ENCODE results near the gene PPFIA3. TPM values are rescaled to one million over a fixed set of nuclear protein-coding genes. Genes with fewer than 3 reads are reported as not detected.

PPFIA3 gene
- polyA plus RNA-seq, 1 of the 3 experiments (the other 2 are of a cell fraction), result 5.7 TPM

DNA sequence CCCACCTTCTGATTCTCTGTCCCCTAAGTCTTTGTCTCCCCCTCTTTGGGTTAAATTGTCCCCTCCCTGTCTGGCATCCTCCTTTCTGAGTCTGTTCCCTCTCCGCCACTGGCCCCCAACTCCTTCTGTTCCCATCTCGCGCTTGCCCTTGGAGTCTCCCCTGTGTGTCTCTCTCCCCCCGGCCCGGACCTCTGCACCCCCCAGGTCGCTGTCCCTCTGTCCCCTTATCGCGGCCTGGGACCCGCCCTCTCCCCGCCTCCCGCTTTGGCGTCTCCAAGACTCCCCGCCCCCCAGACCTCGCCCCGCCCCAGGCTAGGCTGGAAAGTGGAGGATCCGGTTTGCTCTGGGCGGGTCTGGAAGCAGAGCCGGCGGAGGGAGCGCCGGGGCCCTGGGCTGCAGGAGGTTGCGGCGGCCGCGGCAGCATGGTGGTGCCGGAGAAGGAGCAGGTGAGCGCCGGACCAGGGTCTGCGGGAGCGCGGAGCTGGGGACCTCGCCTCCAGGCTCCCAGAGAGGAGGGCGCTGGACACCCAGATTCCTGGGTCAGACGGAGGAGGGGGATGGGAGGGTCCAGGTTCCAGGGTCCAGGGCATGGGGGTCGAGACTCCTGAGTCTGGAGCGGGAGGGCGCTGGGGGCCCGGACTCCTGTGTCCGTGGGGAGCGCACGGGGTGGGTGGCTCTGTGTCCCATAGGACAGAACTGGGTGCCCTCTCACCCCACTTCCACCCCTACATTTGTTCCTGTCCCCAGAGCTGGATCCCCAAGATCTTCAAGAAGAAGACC lies 38.3 kb downstream of the PPFIA3 start, which contains the start of gene TRPM4 (continued):
- TF ChIP-seq RCOR1 (IDR thresholded peaks at IDR 0.05; ENCODE audit: low read length), result no peak
- TF ChIP-seq NFIC (IDR thresholded peaks at IDR 0.05; ENCODE audit: borderline replicate concordance), result no peak

GRCh38 chr19:49160450-49161189 lies 41.3 kb downstream of the PPFIA3 start:
- H3K36me3 ChIP-seq (replicated peaks in 1 of 2; ENCODE audit: control insufficient read depth in 1 of 2, insufficient read depth in 2 of 2, low read length in 1 of 2), result peaks cover 0 to 3% of the 10 kb centered on the region in 2 experiments
- WGBS (ENCODE audit: low lambda C conversion rate), result over 99% methylated on average over 13 of the region's 13 CpGs
- H3K4me3 ChIP-seq (ENCODE audit: low read depth in 2 of 2, low read length in 1 of 2), result no peak overlapping the region
- H3F3A ChIP-seq (replicated peaks; ENCODE audit: insufficient read depth), result peaks cover 8% of the 10 kb centered on the region
- no peak overlapping the region for H3K27ac ChIP-seq (ENCODE audit: low read depth in 2 of 2, low read length in 1 of 2)
- H3K4me1 ChIP-seq (ENCODE audit: control insufficient read depth in 1 of 2, insufficient read depth in 2 of 2, low read depth in 1 of 2, low read length in 1 of 2), result peaks cover 0 to 11% of the 10 kb centered on the region in 2 experiments; a peak in 1 of 4 replicates
- POLR2A ChIA-PET, result interaction anchor here (0.6 kb wide), 1 partner anchor 224 kb away, joined by 4 read pairs; no protein-coding TSS in a partner anchor
- CTCF ChIA-PET, result interaction anchor here (1.6 to 5.8 kb wide), 2 partner anchors 38 to 54 kb away, joined by 5 to 33 read pairs; no protein-coding TSS in a partner anchor
- H3K9ac ChIP-seq, result no peak overlapping the region
- no peak for DNase-seq
- no peak overlapping the region for H2AFZ ChIP-seq (ENCODE audit: low read depth)
- no peak for TF ChIP-seq FOXM1 (IDR thresholded peaks at IDR 0.05; ENCODE audit: low read depth)
- TF ChIP-seq JUND (IDR thresholded peaks at IDR 0.05), result no peak
- TF ChIP-seq POLR2AphosphoS5 (IDR thresholded peaks at IDR 0.05; ENCODE audit: low read depth, low read length), result no peak
- TF ChIP-seq MXI1 (IDR thresholded peaks at IDR 0.05; ENCODE audit: low read depth, low read length), result no peak
- no peak for TF ChIP-seq RCOR1 (IDR thresholded peaks at IDR 0.05; ENCODE audit: low read length)
- no peak for TF ChIP-seq RXRA (IDR thresholded peaks at IDR 0.05; ENCODE audit: borderline replicate concordance, low read depth)
- TF ChIP-seq GABPA (IDR thresholded peaks at IDR 0.05; ENCODE audit: low read depth), result no peak
- no peak for TF ChIP-seq YY1 (IDR thresholded peaks at IDR 0.05; ENCODE audit: low read depth)
- no peak for TF ChIP-seq SMC3 (IDR thresholded peaks at IDR 0.05; ENCODE audit: low read depth, low read length)
- no peak for TF ChIP-seq NFIC (IDR thresholded peaks at IDR 0.05; ENCODE audit: borderline replicate concordance)
- TF ChIP-seq MAX (IDR thresholded peaks at IDR 0.05; ENCODE audit: low read depth), result no peak
- TF ChIP-seq TEAD4 (IDR thresholded peaks at IDR 0.05; ENCODE audit: borderline replicate concordance, insufficient read depth), result no peak
- no peak for TF ChIP-seq FOXJ3 (CRISPR knock-in tag; IDR thresholded peaks at IDR 0.05)
- TF ChIP-seq MEF2A (IDR thresholded peaks at IDR 0.05; ENCODE audit: borderline replicate concordance, low read depth), result no peak
- no peak for TF ChIP-seq USF1 (IDR thresholded peaks at IDR 0.05; ENCODE audit: borderline replicate concordance, low read depth)
- TF ChIP-seq, protein P1, sequence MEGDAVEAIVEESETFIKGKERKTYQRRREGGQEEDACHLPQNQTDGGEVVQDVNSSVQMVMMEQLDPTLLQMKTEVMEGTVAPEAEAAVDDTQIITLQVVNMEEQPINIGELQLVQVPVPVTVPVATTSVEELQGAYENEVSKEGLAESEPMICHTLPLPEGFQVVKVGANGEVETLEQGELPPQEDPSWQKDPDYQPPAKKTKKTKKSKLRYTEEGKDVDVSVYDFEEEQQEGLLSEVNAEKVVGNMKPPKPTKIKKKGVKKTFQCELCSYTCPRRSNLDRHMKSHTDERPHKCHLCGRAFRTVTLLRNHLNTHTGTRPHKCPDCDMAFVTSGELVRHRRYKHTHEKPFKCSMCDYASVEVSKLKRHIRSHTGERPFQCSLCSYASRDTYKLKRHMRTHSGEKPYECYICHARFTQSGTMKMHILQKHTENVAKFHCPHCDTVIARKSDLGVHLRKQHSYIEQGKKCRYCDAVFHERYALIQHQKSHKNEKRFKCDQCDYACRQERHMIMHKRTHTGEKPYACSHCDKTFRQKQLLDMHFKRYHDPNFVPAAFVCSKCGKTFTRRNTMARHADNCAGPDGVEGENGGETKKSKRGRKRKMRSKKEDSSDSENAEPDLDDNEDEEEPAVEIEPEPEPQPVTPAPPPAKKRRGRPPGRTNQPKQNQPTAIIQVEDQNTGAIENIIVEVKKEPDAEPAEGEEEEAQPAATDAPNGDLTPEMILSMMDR (IDR thresholded peaks at IDR 0.05), result no peak
- TF ChIP-seq, protein P2, sequence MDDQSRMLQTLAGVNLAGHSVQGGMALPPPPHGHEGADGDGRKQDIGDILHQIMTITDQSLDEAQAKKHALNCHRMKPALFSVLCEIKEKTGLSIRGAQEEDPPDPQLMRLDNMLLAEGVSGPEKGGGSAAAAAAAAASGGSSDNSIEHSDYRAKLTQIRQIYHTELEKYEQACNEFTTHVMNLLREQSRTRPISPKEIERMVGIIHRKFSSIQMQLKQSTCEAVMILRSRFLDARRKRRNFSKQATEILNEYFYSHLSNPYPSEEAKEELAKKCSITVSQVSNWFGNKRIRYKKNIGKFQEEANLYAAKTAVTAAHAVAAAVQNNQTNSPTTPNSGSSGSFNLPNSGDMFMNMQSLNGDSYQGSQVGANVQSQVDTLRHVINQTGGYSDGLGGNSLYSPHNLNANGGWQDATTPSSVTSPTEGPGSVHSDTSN (IDR thresholded peaks at IDR 0.05), result no peak
- H3K9me3 ChIP-seq, result no peaks in the 10 kb centered on the region
- H3K4me2 ChIP-seq, result no peak overlapping the region
- H3K9me2 ChIP-seq, result no peaks in the 10 kb centered on the region
- H4K20me1 ChIP-seq (ENCODE audit: insufficient read depth), result peaks cover 11% of the 10 kb centered on the region; the same call in 1 of the 2 replicates
- H3K27me3 ChIP-seq (ENCODE audit: insufficient read depth), result no peaks in the 10 kb centered on the region
- peaks cover 23% of the 10 kb centered on the region for H3K79me2 ChIP-seq (ENCODE audit: insufficient read depth)
